Mesendoderm (in vitro differentiated cells): Measurements from ENCODE around the gene SAMD9.
A peak's percentile ranks its signal among the peaks of the same experiment; 100 is the strongest.

Source experiments
- DNase-seq: peaks from one replicate; pipeline ENCODE4 v3.0.0; 2013
- H2AK5ac ChIP-seq: 2 replicates; pipeline ENCODE4 v1.6.1; 2013; ENCODE audit warnings: low read length, inconsistent platforms
- H2BK120ac ChIP-seq: 2 replicates; pipeline ENCODE4 v1.6.1; 2013; ENCODE audit warnings: low read depth, mild to moderate bottlenecking, low read length, moderate library complexity, mixed read lengths
- H2BK15ac ChIP-seq: replicated peaks from 2 replicates; pipeline ENCODE4 v1.6.1; 2013; ENCODE audit warnings: low read depth, mild to moderate bottlenecking, moderate library complexity
- H2BK5ac ChIP-seq: 2 replicates; pipeline ENCODE4 v1.6.1; 2013; ENCODE audit warnings: low read length, inconsistent platforms
- H3K18ac ChIP-seq: 2 replicates; pipeline ENCODE4 v1.6.1; 2013; ENCODE audit warnings: mild to moderate bottlenecking, low read length, mixed read lengths
- H3K23ac ChIP-seq: one replicate; pipeline ENCODE4 v1.6.1; 2013; ENCODE audit warnings: low read length
- H3K27ac ChIP-seq: 2 replicates; pipeline ENCODE4 v1.5.1; 2013; ENCODE audit warnings: low read depth, mild to moderate bottlenecking, inconsistent platforms, low read length, moderate library complexity
- H3K27me3 ChIP-seq: 2 replicates; pipeline ENCODE4 v1.6.1; 2013; ENCODE audit warnings: low read length, control low read depth, mild to moderate bottlenecking, inconsistent platforms; ENCODE audit not compliant: insufficient read depth, poor library complexity
- H3K36me3 ChIP-seq: 2 replicates; pipeline ENCODE4 v1.6.1; 2013; ENCODE audit warnings: low read length, inconsistent platforms; ENCODE audit not compliant: control insufficient read depth, insufficient read depth
- H3K4ac ChIP-seq: one replicate; pipeline ENCODE4 v1.6.1; 2013; ENCODE audit warnings: low read depth, mild to moderate bottlenecking, low read length, moderate library complexity
- H3K4me1 ChIP-seq: 2 replicates; pipeline ENCODE4 v1.6.1; 2013; ENCODE audit warnings: low read depth, low read length, inconsistent platforms; ENCODE audit not compliant: control insufficient read depth
- H3K4me2 ChIP-seq: 2 replicates; pipeline ENCODE4 v1.6.1; 2013; ENCODE audit warnings: low read length
- H3K4me3 ChIP-seq: 2 replicates; pipeline ENCODE4 v1.5.1; 2013; ENCODE audit warnings: mild to moderate bottlenecking, low read length
- H3K56ac ChIP-seq: one replicate; pipeline ENCODE4 v1.6.1; 2013; ENCODE audit warnings: low read length
- H3K79me1 ChIP-seq: 2 replicates; pipeline ENCODE4 v1.6.1; 2013; ENCODE audit warnings: low read length, inconsistent platforms
- H3K79me2 ChIP-seq: 2 replicates; pipeline ENCODE4 v1.6.1; 2013; ENCODE audit warnings: mild to moderate bottlenecking, low read length; ENCODE audit not compliant: control insufficient read depth, insufficient read depth
- H3K9ac ChIP-seq: 2 replicates; pipeline ENCODE4 v1.6.1; 2013; ENCODE audit warnings: low read length, inconsistent platforms
- H4K5ac ChIP-seq: one replicate; pipeline ENCODE4 v1.6.1; 2013; ENCODE audit warnings: low read length
- H4K8ac ChIP-seq: one replicate; pipeline ENCODE4 v1.6.1; 2013; ENCODE audit warnings: low read depth, mild to moderate bottlenecking, control low read depth, low read length, moderate library complexity
- WGBS: extraction: QIAGEN DNeasy Blood & Tissue Kit; methylation state at CpG from one replicate; pipeline ENCODE4 v1.1.7; 2013; ENCODE audit warnings: low lambda C conversion rate, missing lambda C conversion rate; ENCODE audit not compliant: insufficient coverage; ENCODE audit errors: extremely low coverage; 5-methylcytosine and 5-hydroxymethylcytosine counted together

Gene SAMD9

DNA sequence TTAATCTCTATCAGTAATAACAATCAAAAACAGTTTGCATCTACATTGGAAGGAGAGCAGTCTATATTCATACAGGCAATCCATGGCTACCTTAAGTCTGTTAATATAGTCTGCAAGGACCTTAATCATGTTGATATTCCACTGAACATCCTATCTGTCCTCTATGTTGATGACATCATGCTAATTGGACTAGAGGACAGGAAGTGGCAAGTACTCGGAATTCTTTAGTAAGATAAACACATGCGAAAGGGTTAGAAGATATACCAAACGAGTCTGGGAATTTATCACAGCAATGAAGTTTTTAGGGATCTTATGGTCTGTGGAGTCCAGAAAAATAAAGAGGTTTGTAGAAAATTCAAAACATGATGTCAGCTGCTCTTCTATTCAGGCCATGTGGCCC is 41.7 kb upstream of the SAMD9 start:
- no peak overlapping the region for H3K56ac ChIP-seq
- WGBS: no CpG with 5 or more reads among the region's 3 CpGs
- H3K27me3 ChIP-seq: no peaks in the 10 kb centered on the region
- no peak overlapping the region for H3K9ac ChIP-seq
- H4K5ac ChIP-seq: no peak overlapping the region
- no peak overlapping the region for H3K4me2 ChIP-seq
- no peak overlapping the region for H3K27ac ChIP-seq
- H3K36me3 ChIP-seq: no peaks in the 10 kb centered on the region
- no peak overlapping the region for H2BK120ac ChIP-seq
- no peaks in the 10 kb centered on the region for H3K79me1 ChIP-seq
- no peak overlapping the region for H2BK5ac ChIP-seq
- H3K23ac ChIP-seq: no peak overlapping the region
- DNase-seq: no peak
- no peak overlapping the region for H3K4me3 ChIP-seq
- H2BK15ac ChIP-seq: no peak overlapping the region
- no peak overlapping the region for H3K4ac ChIP-seq
- no peaks in the 10 kb centered on the region for H3K4me1 ChIP-seq
- H2AK5ac ChIP-seq: no peak overlapping the region
- H3K18ac ChIP-seq: no peak overlapping the region
- no peak overlapping the region for H4K8ac ChIP-seq
- no peaks in the 10 kb centered on the region for H3K79me2 ChIP-seq

GRCh38 chr7:93156884-93157283 is 39.1 kb upstream of the SAMD9 start:
- H3K4me2 ChIP-seq: no peak overlapping the region
- H3K18ac ChIP-seq: no peak overlapping the region
- H3K4ac ChIP-seq: no peak overlapping the region
- H4K5ac ChIP-seq: no peak overlapping the region
- H2AK5ac ChIP-seq: no peak overlapping the region
- no peak overlapping the region for H2BK5ac ChIP-seq
- no peaks in the 10 kb centered on the region for H3K27me3 ChIP-seq
- no peak overlapping the region for H4K8ac ChIP-seq
- no peak overlapping the region for H3K56ac ChIP-seq
- H3K36me3 ChIP-seq: no peaks in the 10 kb centered on the region
- H2BK120ac ChIP-seq: no peak overlapping the region
- no CpG with 5 or more reads among the region's 1 CpG for WGBS
- no peaks in the 10 kb centered on the region for H3K79me2 ChIP-seq
- H3K23ac ChIP-seq: no peak overlapping the region
- no peak overlapping the region for H3K27ac ChIP-seq
- H3K4me1 ChIP-seq: no peaks in the 10 kb centered on the region
- H2BK15ac ChIP-seq: no peak overlapping the region
- H3K4me3 ChIP-seq: no peak overlapping the region
- no peak for DNase-seq
- H3K9ac ChIP-seq: no peak overlapping the region
- H3K79me1 ChIP-seq: no peaks in the 10 kb centered on the region

DNA sequence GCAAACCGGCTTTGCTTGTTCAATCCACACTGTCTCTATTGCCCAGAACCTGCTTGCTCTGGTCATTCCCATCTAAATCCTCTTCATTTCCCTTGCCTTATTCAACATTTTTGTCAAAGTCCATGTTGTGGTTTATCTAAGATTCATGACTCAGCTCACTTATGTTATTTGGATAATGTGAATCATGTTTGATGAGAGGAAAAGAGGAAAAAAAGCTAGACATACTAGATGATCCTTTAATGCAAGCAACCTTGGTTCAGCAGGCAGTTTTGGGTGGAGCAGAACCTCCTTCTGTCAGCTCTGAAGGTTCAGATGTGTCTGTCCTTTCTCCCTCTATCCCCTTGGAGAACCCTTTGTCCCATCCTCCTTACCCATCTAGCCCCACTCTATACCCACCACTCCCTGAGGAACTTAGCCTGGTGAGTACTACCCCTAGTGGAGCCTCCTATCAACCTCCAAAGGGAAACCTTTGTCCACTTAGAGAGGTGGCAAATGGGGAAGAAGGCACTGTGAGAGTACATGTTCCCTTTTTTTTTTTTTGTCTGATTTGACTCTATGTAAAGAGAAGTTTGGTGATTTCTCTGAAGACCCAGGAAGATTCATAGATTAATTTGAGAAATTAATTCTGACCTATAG is 32.5 kb upstream of the SAMD9 start:
- H4K5ac ChIP-seq: no peak overlapping the region

GRCh38 chr7:93148727-93149126 is 30.9 kb upstream of the SAMD9 start:
- Histone ChIP-seq H3K36me3 (no peaks in the 10 kb centered on the region), H3K4me1 (no peaks in the 10 kb centered on the region), H2BK5ac (no peak overlapping the region), H3K79me2 (no peaks in the 10 kb centered on the region), H3K4me3 (no peak overlapping the region), H3K79me1 (no peaks in the 10 kb centered on the region), H3K27me3 (no peaks in the 10 kb centered on the region), H3K9ac (no peak overlapping the region), H3K4me2 (no peak overlapping the region), H2AK5ac (no peak overlapping the region), H3K18ac (no peak overlapping the region), H4K5ac (no peak overlapping the region), H3K56ac (no peak overlapping the region), H2BK120ac (no peak overlapping the region), H2BK15ac (no peak overlapping the region), H3K23ac (no peak overlapping the region), H3K4ac (no peak overlapping the region), H4K8ac (no peak overlapping the region), H3K27ac (no peak overlapping the region)
- DNase-seq: peak; percentile 18
- WGBS: no CpG with 5 or more reads among the region's 3 CpGs

More for the DNA sequence above, 32.5 kb upstream of the SAMD9 start:
- H3K23ac ChIP-seq: no peak overlapping the region
- H2BK15ac ChIP-seq: no peak overlapping the region
- no peaks in the 10 kb centered on the region for H3K27me3 ChIP-seq
- no peak overlapping the region for H2BK5ac ChIP-seq
- no peak overlapping the region for H4K8ac ChIP-seq
- DNase-seq: no peak
- H3K56ac ChIP-seq: no peak overlapping the region
- H3K9ac ChIP-seq: no peak overlapping the region
- H3K27ac ChIP-seq: no peak overlapping the region
- H3K4me2 ChIP-seq: no peak overlapping the region
- no peaks in the 10 kb centered on the region for H3K36me3 ChIP-seq
- WGBS: no CpG with 5 or more reads among the region's 1 CpG
- H3K79me2 ChIP-seq: no peaks in the 10 kb centered on the region
- no peak overlapping the region for H3K4ac ChIP-seq
- no peak overlapping the region for H2BK120ac ChIP-seq
- no peak overlapping the region for H3K18ac ChIP-seq
- H2AK5ac ChIP-seq: no peak overlapping the region
- H3K4me3 ChIP-seq: no peak overlapping the region
- H3K79me1 ChIP-seq: no peaks in the 10 kb centered on the region
- H3K4me1 ChIP-seq: no peaks in the 10 kb centered on the region

DNA sequence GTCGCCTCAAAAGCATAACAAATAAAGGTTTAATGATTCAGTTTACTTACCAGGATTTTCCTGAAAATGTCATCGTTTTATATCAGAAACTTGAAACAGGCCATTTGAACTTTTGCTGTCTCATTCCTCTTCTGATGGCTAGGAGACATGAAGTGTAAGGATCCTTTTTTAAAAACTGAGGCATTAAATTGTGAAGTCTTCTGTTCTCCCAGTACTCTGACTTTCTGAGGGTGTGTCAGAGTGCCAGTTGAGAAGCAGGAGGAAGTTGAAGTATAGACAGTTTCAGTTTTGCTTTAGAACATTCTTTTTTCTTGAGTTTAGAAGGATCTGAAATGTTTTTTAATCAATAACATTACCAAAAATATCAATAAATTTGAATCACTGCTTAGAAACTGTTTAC is 30.4 kb upstream of the SAMD9 start, which contains the start of gene SAMD9L:
Gene SAMD9L (minus strand): TSS at position 242 of the 400 bp plus-strand sequence. CDS start 12,414 bp downstream, outside the sequence.
- DNase-seq: no peak
- Histone ChIP-seq H3K4me3 (no peak within 1 kb of the TSS), H2BK5ac (no peak within 1 kb of the TSS), H3K9ac (no peak within 1 kb of the TSS), H2AK5ac (no peak within 1 kb of the TSS), H2BK15ac (no peak within 1 kb of the TSS), H4K5ac (no peak within 1 kb of the TSS), H3K27ac (no peak within 1 kb of the TSS), H3K4me2 (no peak within 1 kb of the TSS), H3K18ac (no peak within 1 kb of the TSS), H3K79me1 (no peaks in the 10 kb centered on the region), H3K56ac (no peak within 1 kb of the TSS), H3K4ac (no peak within 1 kb of the TSS), H2BK120ac (no peak within 1 kb of the TSS), H3K27me3 (no peaks in the 10 kb centered on the region), H3K4me1 (no peaks in the 10 kb centered on the region), H3K36me3 (no peaks in the 10 kb centered on the region), H3K79me2 (no peaks in the 10 kb centered on the region), H4K8ac (no peak within 1 kb of the TSS), H3K23ac (no peak within 1 kb of the TSS)
- no CpG with 5 or more reads among the region's 2 CpGs for WGBS

DNA sequence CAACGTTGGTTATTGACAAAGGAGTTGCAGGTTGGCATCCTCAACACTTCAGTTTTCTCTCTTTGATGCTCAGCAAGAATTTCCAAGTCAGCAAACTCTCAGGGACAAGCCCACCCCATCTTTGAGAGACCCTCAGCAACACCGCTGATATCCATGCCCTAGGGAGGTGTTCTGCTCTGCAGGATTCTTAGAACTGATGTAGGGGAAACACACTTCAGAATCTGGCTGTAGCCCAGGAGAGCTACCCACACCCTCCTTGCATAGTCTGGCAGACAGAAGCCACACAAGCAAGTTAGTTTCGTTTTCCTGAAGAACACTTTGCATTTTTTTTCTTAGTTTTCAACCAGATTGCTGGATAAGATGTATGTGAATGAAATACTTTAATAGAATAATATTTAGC is 29.6 kb upstream of the SAMD9 start:
- Histone ChIP-seq H3K36me3 (no peaks in the 10 kb centered on the region), H3K4me3 (no peak overlapping the region), H2BK15ac (no peak overlapping the region), H2AK5ac (no peak overlapping the region), H3K79me1 (no peaks in the 10 kb centered on the region), H4K8ac (no peak overlapping the region), H2BK5ac (no peak overlapping the region), H4K5ac (no peak overlapping the region), H2BK120ac (no peak overlapping the region), H3K9ac (no peak overlapping the region), H3K18ac (no peak overlapping the region), H3K4me2 (no peak overlapping the region), H3K56ac (no peak overlapping the region), H3K27ac (no peak overlapping the region), H3K23ac (no peak overlapping the region), H3K79me2 (no peaks in the 10 kb centered on the region), H3K4ac (no peak overlapping the region), H3K4me1 (no peaks in the 10 kb centered on the region), H3K27me3 (no peaks in the 10 kb centered on the region)
- WGBS: no CpG with 5 or more reads among the region's 3 CpGs
- DNase-seq: no peak
